ENCODE data around the gene SCPEP1.

SCPEP1 gene

DNA sequence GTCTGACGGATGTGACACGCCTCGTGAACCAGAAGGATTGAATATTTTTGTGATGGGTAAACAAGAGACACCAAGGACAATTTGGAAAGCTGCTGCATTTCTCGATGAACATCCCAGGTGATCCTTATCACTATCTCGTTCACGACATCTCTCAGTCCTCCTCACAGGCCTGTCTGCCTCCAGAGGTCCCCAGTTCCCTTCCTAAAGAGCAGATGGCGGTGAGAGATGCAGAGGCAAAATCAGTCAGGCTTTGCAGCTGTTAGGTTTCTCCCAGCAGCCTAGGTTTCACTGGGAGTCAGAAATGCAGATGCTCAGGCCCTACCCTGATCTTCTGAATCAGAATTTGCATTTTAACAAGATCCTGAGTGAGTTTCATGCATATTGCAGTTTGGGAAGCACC lies 23.6 kb downstream of the SCPEP1 start:
- no peak for DNase-seq (ENCODE audit: low spot score)

GRCh38 chr17:57002904-57003303 lies 25.0 kb downstream of the SCPEP1 start:
- DNase-seq (ENCODE audit: low spot score), result no peak

GRCh38 chr17:57004944-57005579 lies 27.1 kb downstream of the SCPEP1 start:
- DNase-seq (ENCODE audit: low spot score), result no peak

- DNase-seq (ENCODE audit: low spot score), result no peak
Measured at GRCh38 chr17:57006040-57006439, 28.1 kb downstream of the SCPEP1 start.

- no peak for DNase-seq (ENCODE audit: low spot score)
Measured at GRCh38 chr17:57008958-57009357, 31.0 kb downstream of the SCPEP1 start.

- DNase-seq (ENCODE audit: low spot score), result peak; percentile 60
Measured at GRCh38 chr17:57009737-57010445, 32.0 kb downstream of the SCPEP1 start.

- no peak for DNase-seq (ENCODE audit: low spot score)
Measured at GRCh38 chr17:57010487-57010886, 32.6 kb downstream of the SCPEP1 start.

- DNase-seq (ENCODE audit: low spot score), result no peak
Measured at GRCh38 chr17:57011491-57012015, 33.6 kb downstream of the SCPEP1 start.

DNA sequence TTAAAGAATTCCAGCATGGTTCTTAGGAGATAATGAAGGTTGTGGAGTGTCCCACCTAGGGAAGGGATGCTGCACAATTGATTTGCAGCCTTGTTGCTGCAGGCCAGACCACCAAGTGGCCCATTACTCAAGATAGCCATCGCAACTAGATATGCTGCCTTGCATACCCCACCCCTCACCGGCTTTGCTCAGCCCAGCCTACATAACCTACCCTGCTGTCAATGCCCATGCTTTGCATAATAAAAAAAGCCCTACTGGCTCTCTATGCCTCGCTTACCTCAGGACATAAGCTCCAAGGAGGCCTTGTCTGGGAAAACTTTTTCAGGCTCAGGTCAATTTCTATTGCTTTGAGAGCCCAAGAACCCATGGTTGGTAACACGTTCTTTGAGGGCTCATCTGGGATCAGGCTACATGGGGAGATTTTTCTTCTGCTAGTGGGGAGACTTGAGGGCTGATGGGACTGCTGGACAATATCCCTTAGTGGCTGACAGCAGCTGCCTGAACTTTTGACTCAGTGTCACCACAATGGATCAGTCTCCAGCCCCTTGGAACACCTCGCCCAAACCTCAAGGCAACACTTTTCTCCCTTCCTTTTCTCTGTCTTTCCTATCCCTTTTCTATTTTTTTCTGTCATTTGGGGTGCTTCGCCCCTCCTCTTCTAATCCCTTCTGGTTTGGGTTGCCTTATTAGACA lies 38.3 kb downstream of the SCPEP1 start:
- no peak for DNase-seq (ENCODE audit: low spot score)

DNA sequence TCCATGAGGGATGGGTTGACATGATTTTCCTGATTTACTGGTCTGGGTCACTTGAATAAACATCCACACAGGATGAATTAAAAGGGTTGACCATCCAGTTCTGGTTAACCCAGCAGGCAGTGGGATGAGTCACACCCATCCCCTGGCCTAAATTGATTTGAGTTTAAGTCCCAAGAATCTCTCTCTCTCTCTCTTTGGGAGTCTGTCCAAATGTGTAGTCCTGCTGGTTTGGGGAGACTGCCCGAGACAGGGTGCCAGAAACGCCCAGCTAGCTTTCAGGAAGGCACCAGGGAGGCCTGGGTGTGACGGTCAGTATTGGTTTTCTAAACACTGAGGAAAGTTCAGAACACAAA lies 38.8 kb downstream of the SCPEP1 start:
- DNase-seq (ENCODE audit: low spot score), result no peak

GRCh38 chr17:57017625-57018024 lies 39.7 kb downstream of the SCPEP1 start:
- DNase-seq (ENCODE audit: low spot score), result no peak

GRCh38 chr17:57020208-57020607 lies 42.3 kb downstream of the SCPEP1 start:
- no peak for DNase-seq (ENCODE audit: low spot score)

GRCh38 chr17:57021226-57021940 lies 43.5 kb downstream of the SCPEP1 start:
- DNase-seq (ENCODE audit: low spot score), result peak; percentile 30

DNA sequence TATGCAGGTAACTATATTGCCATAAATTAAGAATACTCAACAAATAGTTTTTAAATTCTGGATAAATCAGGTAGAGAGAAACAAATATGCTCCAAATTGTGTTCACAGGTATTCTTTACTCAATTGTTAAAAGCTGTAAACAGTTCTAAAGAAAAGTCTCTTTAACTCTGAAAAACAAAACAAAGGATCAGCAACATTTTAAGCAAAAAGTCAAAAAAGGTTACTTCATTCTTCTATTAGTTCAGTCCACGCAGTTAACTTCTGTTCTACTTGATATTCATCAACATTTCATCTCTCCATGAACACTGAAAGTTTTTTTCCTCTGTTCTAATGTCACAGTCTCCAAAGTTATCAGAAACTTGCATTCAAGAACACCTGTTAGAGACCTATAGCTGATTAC lies 47.9 kb downstream of the SCPEP1 start:
- DNase-seq (ENCODE audit: low spot score), result no peak

- no peak for DNase-seq (ENCODE audit: low spot score)
Measured at GRCh38 chr17:57027852-57028251, 49.9 kb downstream of the SCPEP1 start.

- DNase-seq (ENCODE audit: low spot score), result no peak
Measured at GRCh38 chr17:57032343-57032742, 54.4 kb downstream of the SCPEP1 start.

DNA sequence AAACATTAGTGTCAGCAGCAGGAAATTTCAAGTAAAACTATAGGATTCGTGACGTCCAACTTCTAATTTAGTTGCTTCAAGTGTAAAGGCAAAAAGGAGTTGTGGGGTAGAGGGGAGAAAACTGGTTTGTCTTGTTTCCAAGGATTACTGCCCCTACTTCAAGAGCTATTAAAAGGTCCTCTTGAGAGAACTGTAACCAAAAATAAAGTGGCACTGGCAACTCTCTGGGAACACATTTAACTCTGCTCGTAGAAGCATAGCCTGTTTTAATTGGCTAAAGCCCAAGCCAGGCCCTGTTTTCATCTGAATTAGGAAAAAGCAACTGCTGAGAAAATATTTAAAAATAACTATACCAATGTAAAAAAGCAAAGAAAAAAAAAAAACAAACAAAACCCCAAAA lies 55.4 kb downstream of the SCPEP1 start:
- peak; percentile 62 for DNase-seq (ENCODE audit: low spot score)

DNA sequence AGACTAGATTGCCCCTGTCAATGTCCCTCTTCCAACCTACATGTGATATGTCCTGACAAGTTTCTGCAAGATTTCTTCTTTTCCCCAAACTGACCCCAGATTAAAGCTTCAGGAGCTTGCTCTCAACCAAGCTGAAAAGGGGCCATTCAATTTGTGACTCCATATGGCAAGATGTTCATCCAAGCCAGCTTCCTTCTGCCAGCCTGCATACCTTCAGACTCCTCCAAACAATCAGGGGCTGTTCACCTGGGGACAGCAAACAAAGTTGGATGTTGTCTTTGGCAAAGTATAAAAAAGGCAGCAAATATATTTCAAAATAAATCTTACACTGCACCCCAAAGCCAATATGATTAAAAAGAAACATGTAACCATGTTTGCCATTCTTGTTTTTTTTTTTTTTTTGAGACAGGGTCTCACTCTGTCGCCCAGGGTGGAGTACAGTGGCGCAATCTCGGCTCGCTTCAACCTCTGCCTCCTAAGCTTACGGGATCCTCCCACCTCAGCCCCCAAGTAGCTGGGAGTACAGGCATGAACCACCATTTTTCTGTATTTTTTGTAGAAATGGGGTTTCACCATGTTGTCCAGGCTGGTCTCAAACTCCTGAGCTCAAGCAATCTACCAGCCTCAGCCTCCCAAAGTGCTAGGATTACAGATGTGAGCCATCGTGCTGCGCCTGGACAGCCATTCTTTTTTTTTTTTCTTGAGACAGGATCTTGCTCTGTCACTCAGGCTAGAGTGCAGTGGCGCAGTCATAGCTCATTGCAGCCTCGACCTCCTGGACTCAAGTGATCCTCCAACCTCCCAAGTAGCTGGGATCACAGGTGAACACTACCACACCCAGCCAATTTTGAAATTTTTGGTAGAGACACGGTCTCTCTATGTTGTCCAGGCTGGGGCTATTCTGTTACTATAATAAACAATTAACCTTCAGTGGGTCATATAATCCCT lies 57.1 kb downstream of the SCPEP1 start:
- no peak for DNase-seq (ENCODE audit: low spot score)

DNA sequence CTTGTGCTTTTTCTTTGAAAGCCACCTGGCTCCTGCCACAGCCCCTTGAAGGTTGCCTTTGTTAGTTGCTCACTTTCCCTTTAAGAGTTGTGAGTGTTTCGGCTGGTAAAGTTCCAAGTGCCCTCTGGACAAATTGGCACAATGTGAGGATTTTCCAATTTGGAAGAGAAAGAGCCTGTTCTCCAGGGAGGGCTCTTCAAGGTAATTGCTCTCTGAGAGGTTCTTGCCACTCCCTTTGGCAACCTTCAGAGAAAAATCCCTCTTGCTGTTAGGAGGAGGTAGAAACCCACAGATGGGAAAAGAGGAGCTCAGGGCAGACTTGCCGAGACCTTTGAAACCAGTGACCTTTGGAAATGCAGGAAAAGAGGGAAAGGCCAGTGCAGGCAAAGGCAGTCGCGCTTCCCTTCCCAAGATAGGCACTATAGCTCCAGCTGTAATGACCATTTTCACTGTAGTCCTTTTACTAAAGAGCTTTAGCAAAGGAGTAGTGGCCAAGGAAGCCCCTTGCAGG lies 58.1 kb downstream of the SCPEP1 start:
- DNase-seq (ENCODE audit: low spot score), result peak; percentile 83

DNA sequence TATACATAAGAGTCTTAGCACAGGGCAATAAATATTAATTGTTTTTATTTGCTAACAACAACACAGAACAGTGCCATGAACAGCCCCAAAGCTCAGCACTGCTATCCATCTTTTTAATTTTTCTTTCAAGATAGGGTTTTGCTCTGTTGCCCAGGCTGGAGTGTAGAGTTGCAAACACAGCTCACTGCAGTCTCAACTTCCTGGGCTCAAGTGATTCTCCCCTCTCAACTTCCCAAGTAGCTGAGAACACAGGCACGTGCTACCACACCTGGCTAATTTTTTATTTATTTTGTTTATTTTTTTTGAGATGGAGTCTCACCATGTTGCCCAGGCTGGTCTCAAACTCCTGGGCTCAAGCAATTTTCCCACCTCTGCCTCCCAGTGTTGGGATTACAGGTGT lies 59.5 kb downstream of the SCPEP1 start:
- DNase-seq (ENCODE audit: low spot score), result no peak

DNA sequence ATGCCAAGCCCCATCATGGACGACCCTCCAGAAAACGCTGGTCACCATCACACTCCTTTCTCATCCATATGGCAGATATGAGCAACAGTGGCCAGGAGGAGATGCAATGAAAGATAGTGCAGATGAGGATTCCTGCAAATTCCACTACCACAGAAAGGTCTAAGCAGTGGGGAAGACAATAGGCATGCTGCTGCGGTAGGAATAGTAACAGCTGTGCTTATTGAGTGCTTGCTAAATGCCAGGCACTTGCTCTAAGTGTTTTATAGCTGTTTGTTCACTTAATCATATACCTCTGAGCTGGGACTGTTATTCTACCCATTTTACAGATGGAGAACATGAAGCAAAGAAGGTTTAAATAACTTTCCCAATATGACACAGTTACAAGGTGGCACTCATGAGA lies 60.6 kb downstream of the SCPEP1 start:
- no peak for DNase-seq (ENCODE audit: low spot score)

Data from LoVo (cell line).